Spleen (tissue), 11 donors: Measurements from ENCODE around the gene GRIN2C. TPM values are rescaled to one million over a fixed set of nuclear protein-coding genes. Genes with fewer than 3 reads are reported as not detected.

ENCODE experiments used
- DNase-seq: peaks from one replicate; pipeline ENCODE4 v3.0.0-alpha.2; 2020
- H3K27ac ChIP-seq, 8 donors: fragments of 200-600 bp; sonication (generic) in 7 of 8; 1 replicate in 4 of 8; 2 replicates in 4 of 8; pipeline versions ENCODE4 v1.5.0 to v1.8.0; 2016 to 2021; ENCODE audit warnings: inconsistent platforms in 4 of 8, mild to moderate bottlenecking in 4 of 8, moderate library complexity in 1 of 8
- H3K27me3 ChIP-seq, 7 donors: fragments of 200-600 bp; sonication (generic) in 6 of 7; replicated peaks in 1 of 7; 1 replicate in 4 of 7; 2 replicates in 3 of 7; pipeline versions ENCODE4 v1.5.0 to v1.8.0; 2016 to 2021; ENCODE audit warnings: inconsistent platforms in 3 of 7, mild to moderate bottlenecking in 1 of 7
- H3K36me3 ChIP-seq, 6 donors: fragments of 200-600 bp; sonication (generic) in 5 of 6; 1 replicate in 4 of 6; 2 replicates in 2 of 6; pipeline versions ENCODE4 v1.5.0 to v1.8.0; 2016 to 2021; ENCODE audit warnings: inconsistent platforms in 2 of 6
- H3K4me1 ChIP-seq, 6 donors: fragments of 200-600 bp; sonication (generic) in 5 of 6; 1 replicate in 3 of 6; 2 replicates in 3 of 6; pipeline versions ENCODE4 v1.5.0 to v1.8.0; 2016 to 2021; ENCODE audit warnings: inconsistent platforms in 3 of 6
- H3K4me3 ChIP-seq, 8 donors: fragments of 200-600 bp; sonication (generic) in 7 of 8; 1 replicate in 4 of 8; 2 replicates in 4 of 8; pipeline versions ENCODE4 v1.5.0 to v1.8.0; 2016 to 2021; ENCODE audit warnings: inconsistent platforms in 4 of 8, mild to moderate bottlenecking in 4 of 8, moderate library complexity in 2 of 8
- H3K9me3 ChIP-seq, 8 donors: fragments of 200-600 bp; sonication (generic) in 7 of 8; 1 replicate in 4 of 8; 2 replicates in 4 of 8; pipeline versions ENCODE4 v1.5.0 to v1.8.0; 2016 to 2021; ENCODE audit warnings: inconsistent platforms in 4 of 8
- POLR2A ChIP-seq, 3 donors: fragments of 450-650 bp; IDR thresholded peaks; one replicate each; pipeline ENCODE4 v1.5.1; 2017; ENCODE audit warnings: antibody characterized with exemption in 3 of 3, mild to moderate bottlenecking in 1 of 3
- POLR2AphosphoS5 ChIP-seq, 3 donors: sonication (generic); formaldehyde crosslinking; IDR thresholded peaks; one replicate each; pipeline ENCODE4 v1.5.1; 2017; ENCODE audit warnings: antibody characterized with exemption in 3 of 3
- WGBS, 5 donors: extraction: QIAGEN DNeasy Blood & Tissue Kit in 3 of 5; methylation state at CpG; one replicate each; pipeline versions ENCODE4 v1.1.5 to v1.1.7; 2013 to 2018; 5-methylcytosine and 5-hydroxymethylcytosine counted together
- intact Hi-C: fragments of 100-400 bp; cut with DNase I; formaldehyde crosslinking; loops from one replicate; pipeline ENCODE4 v1.15.0; 2023; ENCODE audit warnings: low total_unique reads
- polyA plus RNA-seq, 3 donors: library from polyadenylated mRNA; stranded (reverse); fragments of 200-250 nt; gene quantifications; one replicate each; pipeline ENCODE4 v1.2.1, GENCODE V29; 2013
- total RNA-seq, 7 donors: library from RNA; depleted of rRNA in 3 of 7; stranded (reverse); fragments of >200 nt in 3 of 7; fragmentation: NEBNext Ultra II Directional in 4 of 7; extraction: Animal tissue kit (Norgen Biotek cat#: 25700) in 4 of 7; gene quantifications; one replicate each; pipeline versions ENCODE4 v1.1.0 to v1.2.1, GENCODE V29; 2016 to 2021
- TF ChIP-seq, protein P1 (sequence below), 11 experiments: fragments of 200-600 bp in 7 of 11; fragments of 450-650 bp in 4 of 11; sonication (generic) in 4 of 11; IDR thresholded peaks in 8 of 11; conservative IDR thresholded peaks in 3 of 11; 1 replicate in 7 of 11; 2 replicates in 4 of 11; pipeline versions ENCODE4 v1.4.0 to v1.8.0; 2016 to 2021; ENCODE audit warnings: antibody characterized with exemption in 11 of 11, inconsistent platforms in 4 of 11, mild to moderate bottlenecking in 1 of 11
- donor health status: healthy with polysubstance abuse.
- donor health status: DM: no; HTN: no; CAD: no; lungs with moderate emphysema.
- donor health status: DM: no; HTN: no; CAD: no.
- donor health status: Bipolar disorder and iron deficiency.
- donor health status: healthy.
- donor health status: DM: no; HTN: no; CAD: no.
- donor health status: DM: yes; HTN: yes; CAD: no.

GRIN2C gene
- total and polyA plus RNA-seq, 10 donors: 0.02 to 1.5 (median 0.20) TPM; not detected in 4

DNA sequence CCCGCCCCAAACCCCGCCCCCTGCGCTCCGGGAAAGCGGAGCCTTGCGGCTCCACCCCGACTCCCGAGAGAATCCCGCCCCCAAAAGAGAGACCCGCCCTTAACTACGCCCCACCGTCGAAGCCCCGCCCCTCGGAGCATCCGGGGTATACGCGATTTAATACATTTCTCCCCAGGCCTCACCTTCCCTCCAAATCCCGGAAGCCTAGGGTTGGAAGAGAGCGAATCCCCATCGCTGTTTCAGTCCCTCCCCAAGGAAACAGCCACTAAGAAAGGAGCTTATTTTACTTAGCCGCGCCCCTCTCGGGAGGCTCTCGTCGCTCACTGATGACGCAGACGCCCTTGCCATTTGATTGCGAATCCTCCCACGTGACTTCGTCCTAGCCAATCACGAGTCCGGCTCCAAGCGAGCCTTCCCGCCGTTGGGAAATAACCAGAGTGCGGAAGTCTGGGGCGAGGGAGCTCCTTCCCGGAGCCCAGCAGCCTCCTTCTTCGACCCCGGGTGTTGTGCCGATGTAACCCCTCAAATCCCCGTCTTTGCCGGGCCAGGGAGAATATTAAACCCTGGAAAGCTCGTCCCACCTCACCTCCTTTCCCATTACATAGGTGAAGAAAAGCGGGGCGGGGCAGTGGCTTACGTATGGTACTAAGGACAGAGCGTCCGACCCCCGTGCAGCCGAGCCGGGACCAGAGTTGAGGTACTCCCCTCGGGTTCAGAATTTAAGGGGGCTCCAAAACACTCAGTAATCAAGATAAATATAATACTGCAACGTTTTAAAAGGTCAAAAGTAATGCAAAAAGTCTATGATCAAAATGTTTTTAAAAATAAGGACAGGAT lies 13.6 kb upstream of the GRIN2C start:
- WGBS, 5 donors: 0 to 1% (median 0%) methylated on average over 29 to 55 of the region's 55 CpGs
- DNase-seq: peak; percentile 99
- peak overlapping the region; percentile 86 to 95 (median 92) for H3K27ac ChIP-seq
- peaks cover 3 to 65% (median 45%) of the 10 kb centered on the region in 6 donors for H3K4me1 ChIP-seq
- no peaks in the 10 kb centered on the region for H3K9me3 ChIP-seq
- intact Hi-C loops: no loop called here
- H3K36me3 ChIP-seq: no peaks in the 10 kb centered on the region
- no peaks in the 10 kb centered on the region for H3K27me3 ChIP-seq
- H3K4me3 ChIP-seq: peak overlapping the region; percentile 45 to 82 (median 61)
- TF ChIP-seq, protein P1, sequence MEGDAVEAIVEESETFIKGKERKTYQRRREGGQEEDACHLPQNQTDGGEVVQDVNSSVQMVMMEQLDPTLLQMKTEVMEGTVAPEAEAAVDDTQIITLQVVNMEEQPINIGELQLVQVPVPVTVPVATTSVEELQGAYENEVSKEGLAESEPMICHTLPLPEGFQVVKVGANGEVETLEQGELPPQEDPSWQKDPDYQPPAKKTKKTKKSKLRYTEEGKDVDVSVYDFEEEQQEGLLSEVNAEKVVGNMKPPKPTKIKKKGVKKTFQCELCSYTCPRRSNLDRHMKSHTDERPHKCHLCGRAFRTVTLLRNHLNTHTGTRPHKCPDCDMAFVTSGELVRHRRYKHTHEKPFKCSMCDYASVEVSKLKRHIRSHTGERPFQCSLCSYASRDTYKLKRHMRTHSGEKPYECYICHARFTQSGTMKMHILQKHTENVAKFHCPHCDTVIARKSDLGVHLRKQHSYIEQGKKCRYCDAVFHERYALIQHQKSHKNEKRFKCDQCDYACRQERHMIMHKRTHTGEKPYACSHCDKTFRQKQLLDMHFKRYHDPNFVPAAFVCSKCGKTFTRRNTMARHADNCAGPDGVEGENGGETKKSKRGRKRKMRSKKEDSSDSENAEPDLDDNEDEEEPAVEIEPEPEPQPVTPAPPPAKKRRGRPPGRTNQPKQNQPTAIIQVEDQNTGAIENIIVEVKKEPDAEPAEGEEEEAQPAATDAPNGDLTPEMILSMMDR (IDR thresholded peaks at IDR 0.05 in 8 of 11, conservative IDR thresholded peaks at IDR 0.05 in 3 of 11): peak in 1 of 11 experiments; percentile 31
- TF ChIP-seq POLR2A (IDR thresholded peaks at IDR 0.05) (peak; percentile 83 to 93 (median 87)), POLR2AphosphoS5 (IDR thresholded peaks at IDR 0.05) (peak; percentile 91 to 99 (median 97))

DNA sequence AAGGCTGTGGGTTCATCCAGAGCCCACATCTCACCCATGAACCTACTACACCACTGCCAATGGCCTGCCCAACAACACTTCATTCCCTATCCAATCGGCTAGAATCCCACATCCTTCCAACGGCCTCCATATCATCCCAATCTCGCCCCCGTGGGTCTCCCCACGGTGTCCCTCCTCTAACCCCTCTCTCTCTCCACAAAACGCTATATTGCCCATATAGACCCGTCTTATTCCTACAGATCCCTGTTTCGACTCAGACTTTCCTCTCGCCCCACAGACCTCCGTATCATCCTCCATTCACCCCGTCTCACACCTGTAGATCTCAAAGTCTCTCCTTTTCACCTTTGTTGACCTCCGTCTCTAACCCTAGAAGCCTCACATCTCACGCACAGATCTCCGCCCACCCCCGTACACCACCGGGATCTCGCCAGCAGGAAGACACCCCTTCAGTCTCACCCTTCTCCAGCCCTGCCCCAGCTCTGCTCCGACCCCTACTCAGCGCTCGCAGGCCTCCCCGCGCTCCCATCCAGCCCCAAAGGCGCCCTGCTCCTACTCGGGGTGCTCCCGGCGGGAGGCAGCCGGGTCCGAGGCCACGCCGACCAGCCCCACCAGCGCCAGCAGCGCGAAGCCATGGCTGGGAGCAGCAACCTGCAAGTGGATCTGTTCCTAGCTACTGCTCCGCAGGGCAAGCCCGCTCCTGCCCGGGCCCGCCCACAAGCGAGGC lies 12.8 kb upstream of the GRIN2C start, which contains the start of gene FDXR:
TSS of gene FDXR (minus strand) at position 682 of the 724 bp plus-strand sequence. CDS start at position 632, 50 bp downstream.
- Histone ChIP-seq H3K9me3 (no peaks in the 10 kb centered on the region), H3K27me3 (no peaks in the 10 kb centered on the region), H3K27ac (peak within 1 kb of the TSS; percentile 86 to 95 (median 92)), H3K4me1 (peaks cover 3 to 65% (median 48%) of the 10 kb centered on the region in 6 donors), H3K4me3 (peak within 1 kb of the TSS; percentile 45 to 82 (median 61)), H3K36me3 (no peaks in the 10 kb centered on the region)
- WGBS, 5 donors: 5 to 9% (median 9%) methylated on average over 33 to 38 of the region's 38 CpGs
- intact Hi-C loops: no loop called here
- no peak for DNase-seq
- TF ChIP-seq, protein P1 (IDR thresholded peaks at IDR 0.05 in 8 of 11, conservative IDR thresholded peaks at IDR 0.05 in 3 of 11): no peak
- TF ChIP-seq POLR2A (IDR thresholded peaks at IDR 0.05): peak in 1 of 3 donors; percentile 77
- TF ChIP-seq POLR2AphosphoS5 (IDR thresholded peaks at IDR 0.05): peak; percentile 78 to 83 (median 80)

DNA sequence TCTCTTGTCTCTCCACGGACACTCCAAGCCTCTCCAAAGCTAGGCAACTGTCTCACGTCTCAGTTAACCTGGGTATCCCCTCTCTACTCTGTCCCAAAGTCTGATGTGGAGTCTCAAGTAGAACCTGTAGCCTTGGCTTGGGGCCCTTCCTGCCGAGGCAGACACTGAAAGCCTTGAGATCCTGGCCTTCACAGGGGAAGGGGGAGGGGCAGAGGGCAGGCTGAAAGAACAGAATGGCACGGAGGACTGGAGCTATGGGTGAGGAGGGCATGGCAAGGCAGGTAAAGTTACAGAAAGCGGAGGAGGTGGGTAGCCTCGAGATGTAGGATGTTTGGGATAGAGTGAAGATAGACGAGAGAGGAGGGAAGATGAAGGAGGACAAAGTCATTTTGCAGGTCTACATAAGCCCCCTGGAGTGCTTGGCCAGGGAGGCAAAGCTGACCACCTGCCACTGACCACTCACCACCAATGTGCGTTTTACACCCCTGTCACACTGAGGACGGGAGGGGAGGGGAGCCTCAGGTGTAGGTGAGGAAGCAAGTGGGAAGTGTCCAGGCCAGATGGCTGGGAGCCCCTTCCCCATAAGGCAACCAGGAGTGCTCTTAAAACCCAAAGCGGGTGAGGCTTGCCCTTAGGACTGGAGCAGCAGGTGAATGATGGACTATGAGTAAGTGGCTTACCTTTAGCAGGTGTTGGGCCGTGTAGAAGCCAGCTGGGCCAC lies 11.8 kb upstream of the GRIN2C start:
- no peaks in the 10 kb centered on the region for H3K27me3 ChIP-seq
- peak overlapping the region in 7 of 8 donors; percentile 45 to 82 (median 65) for H3K4me3 ChIP-seq
- H3K4me1 ChIP-seq: peaks cover 3 to 71% (median 49%) of the 10 kb centered on the region in 6 donors
- WGBS, 5 donors: 66 to 82% (median 79%) methylated on average over 11 of the region's 11 CpGs
- TF ChIP-seq POLR2A (IDR thresholded peaks at IDR 0.05) (no peak), POLR2AphosphoS5 (IDR thresholded peaks at IDR 0.05) (no peak)
- TF ChIP-seq, protein P1 (IDR thresholded peaks at IDR 0.05 in 8 of 11, conservative IDR thresholded peaks at IDR 0.05 in 3 of 11): no peak
- no peaks in the 10 kb centered on the region for H3K9me3 ChIP-seq
- no peak for DNase-seq
- peaks cover 0 to 3% (median 1%) of the 10 kb centered on the region in 6 donors for H3K36me3 ChIP-seq
- peak overlapping the region in 5 of 8 donors; percentile 35 to 95 (median 55) for H3K27ac ChIP-seq
- intact Hi-C loops: no loop called here
